Ishikawa (cell line): Measurements from ENCODE around the gene TXNDC5.

Experiments
- CEBPB ChIP-seq: IDR thresholded peaks from 2 replicates; pipeline ENCODE4 v1.6.1; 2012
- CREB1 ChIP-seq: IDR thresholded peaks from 2 replicates; pipeline ENCODE4 v1.6.1; 2012; ENCODE audit warnings: low read depth
- REST ChIP-seq: IDR thresholded peaks from 2 replicates; pipeline ENCODE4 v1.6.1; 2012; ENCODE audit warnings: low read depth, mild to moderate bottlenecking
- TAF1 ChIP-seq: IDR thresholded peaks from 2 replicates; pipeline ENCODE4 v1.6.1; 2012; ENCODE audit warnings: low read depth, mild to moderate bottlenecking
- TF ChIP-seq, protein P1 (sequence below): IDR thresholded peaks from 2 replicates; pipeline ENCODE4 v1.6.1; 2012

- no peak for TF ChIP-seq TAF1
- no peak for TF ChIP-seq CREB1
- TF ChIP-seq, protein P1, sequence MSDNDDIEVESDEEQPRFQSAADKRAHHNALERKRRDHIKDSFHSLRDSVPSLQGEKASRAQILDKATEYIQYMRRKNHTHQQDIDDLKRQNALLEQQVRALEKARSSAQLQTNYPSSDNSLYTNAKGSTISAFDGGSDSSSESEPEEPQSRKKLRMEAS = no peak
- no peak for TF ChIP-seq REST
- TF ChIP-seq CEBPB = no peak
These were observed 3.4 kb downstream of the TXNDC5 start for GRCh38 chr6:7907159-7907558.
